HG03095 (cell line): ENCODE data around the gene DAAM1.
A peak's percentile ranks its signal among the peaks of the same experiment; 100 is the strongest.

ENCODE experiments used
- ATAC-seq: cut with Tn5 transposase; IDR thresholded peaks from one replicate; pipeline ENCODE4 v1.9.1; 2021; ENCODE audit warnings: moderate library complexity; ENCODE audit not compliant: unreplicated experiment

DAAM1 gene

DNA sequence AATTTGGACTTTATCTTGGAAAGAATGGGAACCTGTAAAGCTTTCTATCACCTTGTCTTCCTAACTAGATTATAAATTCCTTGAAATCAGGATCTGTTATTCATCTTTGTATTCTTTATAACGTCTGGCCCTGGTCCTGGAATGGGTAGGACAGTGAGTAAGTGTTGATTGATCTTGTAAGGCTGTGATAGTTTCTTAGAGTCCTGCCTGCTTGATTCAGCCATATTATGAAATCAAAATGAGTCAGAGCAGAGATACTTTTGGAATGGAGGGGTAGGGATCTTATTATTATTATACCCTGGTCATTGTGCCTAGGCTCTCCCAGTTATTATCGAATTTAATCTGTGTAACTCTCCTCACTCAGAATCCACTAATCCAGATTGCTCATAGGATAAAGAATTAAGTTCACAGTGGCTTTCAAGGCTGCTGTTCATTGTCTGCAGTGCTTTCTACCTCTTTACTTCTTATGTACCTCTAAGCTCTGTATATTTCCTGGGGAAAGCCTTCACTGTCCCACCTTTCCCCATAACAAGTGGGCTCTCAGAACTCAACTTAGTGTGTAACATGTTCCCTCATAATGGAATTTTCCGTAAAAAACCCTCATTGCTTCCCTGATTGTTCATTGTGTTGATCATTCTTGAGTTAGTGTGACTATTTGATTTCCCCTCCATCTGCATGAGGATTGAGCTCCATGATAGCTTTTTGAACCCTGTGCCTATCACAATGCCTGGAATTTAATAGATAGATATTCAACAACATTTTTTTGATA is 93.3 kb downstream of the DAAM1 start:
- no peak for ATAC-seq

DNA sequence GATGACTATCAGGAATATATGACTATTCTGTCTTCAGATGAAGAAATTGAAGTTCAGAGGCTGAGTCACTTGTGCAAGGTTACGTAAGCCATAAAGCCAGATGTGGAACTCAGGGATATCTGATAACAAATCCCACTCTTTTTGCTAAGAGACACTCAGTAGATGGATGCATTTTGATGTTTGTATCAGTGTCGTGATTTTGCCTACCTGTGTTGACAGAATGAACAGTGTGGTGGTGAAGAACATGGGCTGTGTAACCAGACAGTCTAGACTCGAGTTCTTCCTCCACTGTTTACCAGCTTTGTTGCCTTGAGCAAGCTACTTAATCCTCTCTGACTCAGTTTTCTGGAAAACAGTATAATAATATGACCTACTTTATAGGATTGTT is 93.9 kb downstream of the DAAM1 start:
- ATAC-seq: no peak

DNA sequence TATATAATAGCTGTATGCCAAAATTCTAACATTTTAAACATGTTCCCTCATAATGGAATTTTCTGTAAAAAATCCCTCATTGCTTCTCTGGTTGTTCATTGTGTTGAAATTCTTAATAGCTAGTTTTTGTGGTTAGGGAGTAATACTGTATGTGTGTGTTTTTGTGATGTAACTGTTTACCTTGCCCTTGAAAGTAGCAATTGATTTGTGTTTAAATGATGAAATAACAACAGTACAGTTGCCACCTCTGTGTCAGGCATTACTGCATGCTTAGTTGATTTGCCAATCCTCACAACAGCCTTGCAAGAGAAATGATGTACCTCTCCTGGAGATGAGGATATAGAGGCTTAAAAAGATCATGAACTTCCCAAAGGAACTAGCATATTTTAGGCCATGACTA is 94.9 kb downstream of the DAAM1 start:
- ATAC-seq: no peak

DNA sequence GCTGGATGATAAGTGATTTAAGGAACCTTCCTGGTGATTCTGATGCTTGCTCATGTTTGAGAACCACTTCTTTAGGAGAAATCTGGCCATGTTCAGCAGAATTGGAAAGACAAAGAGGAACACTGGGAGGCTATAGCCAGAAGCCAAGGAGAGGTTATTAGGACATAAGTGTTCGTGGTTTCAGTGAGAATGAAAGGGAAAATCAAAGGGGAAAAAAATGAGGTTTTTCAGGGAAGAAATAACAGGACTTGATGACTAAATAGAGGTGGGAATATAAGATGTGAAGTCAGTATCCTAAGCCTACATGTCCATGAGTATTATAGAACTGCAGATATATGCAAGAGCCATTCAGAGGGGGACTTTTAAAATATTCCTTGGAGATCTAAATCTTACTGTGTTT is 95.6 kb downstream of the DAAM1 start:
- ATAC-seq: no peak

DNA sequence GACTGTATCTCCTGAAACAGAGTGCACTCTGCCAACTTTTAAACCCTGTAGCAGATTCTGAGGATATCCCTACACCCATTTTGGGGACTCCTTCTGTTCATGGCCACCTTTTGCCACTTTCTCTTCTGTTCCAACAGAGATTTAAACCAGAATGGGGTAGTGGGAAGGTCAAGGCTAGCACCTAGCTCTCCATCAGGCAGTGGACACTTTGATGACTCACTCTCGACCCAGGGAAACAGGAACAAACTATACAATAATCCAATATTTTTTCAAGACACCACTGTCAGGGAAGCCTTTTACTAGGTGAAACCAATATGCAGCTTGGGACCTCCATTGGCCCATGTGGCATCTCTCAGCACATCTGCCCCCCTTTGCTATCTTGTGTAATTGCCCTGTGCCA is 103.6 kb downstream of the DAAM1 start:
- no peak for ATAC-seq

DNA sequence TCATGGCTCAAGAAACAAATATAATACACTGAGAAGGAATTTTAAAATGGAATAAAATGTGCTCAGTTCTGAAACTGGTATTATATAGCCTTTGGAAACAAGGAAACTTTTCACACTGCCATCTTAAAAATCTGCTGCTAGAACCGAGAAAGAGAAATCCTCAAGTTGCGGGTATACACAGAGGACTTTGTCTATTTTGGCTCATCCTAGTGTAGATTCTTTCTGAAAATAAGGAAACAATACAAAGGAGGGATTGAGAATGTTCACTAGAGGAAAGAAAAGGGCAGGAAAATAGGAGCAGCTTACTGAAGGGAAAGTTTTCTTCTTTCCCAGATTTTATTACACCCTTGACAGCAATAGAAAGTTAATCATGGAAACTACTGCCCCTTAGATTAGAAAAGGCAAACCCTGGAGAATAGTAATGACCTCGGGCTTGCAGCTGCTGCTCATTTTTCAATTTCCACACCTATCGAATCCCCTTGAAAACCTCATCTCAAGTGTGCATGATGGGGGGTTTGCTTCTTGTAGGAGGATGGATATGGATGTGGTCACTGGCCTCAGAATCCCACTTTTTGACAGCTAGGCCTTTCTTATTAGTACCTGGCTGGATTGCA is 104.6 kb downstream of the DAAM1 start:
- ATAC-seq: no peak

DNA sequence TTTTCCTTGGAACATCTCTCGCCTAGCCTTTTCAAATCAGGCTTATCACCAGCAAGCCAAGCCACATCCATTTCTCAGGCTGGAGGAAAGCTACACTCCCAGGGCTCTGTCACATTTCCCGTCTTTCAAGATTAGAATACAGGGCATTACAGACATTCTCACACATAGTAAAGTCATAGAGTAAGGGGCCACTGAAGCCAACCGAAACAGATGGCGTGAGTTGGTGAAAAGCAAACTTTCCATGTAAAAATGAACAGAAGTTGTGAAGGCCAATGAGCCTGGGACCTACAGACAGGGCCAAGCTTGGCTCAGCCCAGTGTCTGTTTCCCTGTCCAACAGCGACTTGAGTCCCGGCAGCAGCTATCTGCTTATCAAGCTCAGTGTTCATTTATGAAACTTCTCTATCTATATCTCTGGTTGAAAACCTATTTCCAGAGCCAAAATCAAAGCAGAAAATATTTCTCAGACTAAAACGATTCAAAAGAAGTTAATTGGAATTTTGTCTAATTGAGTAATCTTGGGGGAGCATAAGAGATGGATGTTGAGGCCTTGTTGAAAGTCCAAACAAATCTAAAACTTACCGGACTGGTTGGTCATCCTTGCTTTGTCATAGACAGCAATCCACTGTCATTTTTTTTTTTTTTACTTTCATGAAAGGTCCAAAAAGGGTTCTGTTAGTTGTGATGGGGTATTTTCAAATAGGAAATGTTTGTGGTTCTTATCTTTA is 105.6 kb downstream of the DAAM1 start:
- ATAC-seq: no peak

DNA sequence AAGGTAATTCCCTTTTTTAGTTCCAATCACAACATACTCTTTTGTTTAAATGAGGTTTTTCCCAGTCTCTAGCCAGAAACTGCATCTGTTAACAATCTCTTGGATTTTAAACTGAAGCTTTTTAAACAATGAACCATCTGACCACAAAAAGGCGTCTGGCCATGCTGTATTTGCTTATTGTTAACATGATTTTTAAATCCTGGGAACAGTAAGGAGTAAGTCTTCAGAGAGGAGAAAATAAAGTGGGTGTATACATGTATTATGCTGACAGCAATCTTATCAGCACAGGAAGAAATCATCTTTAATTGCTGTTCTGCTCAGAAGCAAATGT is 106.2 kb downstream of the DAAM1 start:
- no peak for ATAC-seq

DNA sequence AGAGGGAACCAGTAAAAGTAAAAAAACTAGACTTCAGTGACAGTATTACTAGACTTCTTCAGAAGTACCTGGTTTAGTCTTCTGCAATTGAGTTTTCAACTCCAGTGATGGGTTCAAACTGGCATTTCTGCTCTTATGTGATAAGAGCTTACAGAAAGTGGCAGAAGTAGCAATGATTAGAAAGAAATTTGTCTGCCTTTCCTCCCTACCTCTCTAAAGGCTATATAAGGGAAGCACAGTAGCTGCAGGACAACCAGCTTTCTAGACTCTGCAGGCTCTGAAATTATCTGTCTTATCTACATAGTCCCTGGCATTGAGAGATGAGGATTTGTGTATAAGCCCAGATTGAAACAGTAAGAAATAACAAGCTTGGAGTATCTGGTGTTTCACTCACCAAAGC is 107.5 kb downstream of the DAAM1 start:
- no peak for ATAC-seq

DNA sequence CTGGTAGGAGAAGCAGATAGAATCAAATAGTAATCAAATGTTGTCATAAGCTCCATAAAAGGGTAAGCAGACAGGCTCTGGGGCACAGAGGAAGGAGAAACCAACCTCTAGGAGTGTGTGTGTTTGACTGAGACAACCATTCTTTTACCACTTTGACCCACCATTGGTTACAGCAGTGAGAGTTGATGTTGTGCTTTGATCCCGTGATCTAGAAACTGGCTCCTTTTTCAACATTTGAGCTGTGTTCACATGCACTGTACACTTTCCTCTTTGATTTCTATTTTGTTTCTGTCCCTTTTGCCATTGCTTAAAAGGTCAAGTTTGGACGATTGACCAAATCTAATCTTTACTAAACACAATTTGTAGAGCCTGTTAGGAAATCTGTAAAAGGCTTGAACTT is 108.0 kb downstream of the DAAM1 start:
- no peak for ATAC-seq

DNA sequence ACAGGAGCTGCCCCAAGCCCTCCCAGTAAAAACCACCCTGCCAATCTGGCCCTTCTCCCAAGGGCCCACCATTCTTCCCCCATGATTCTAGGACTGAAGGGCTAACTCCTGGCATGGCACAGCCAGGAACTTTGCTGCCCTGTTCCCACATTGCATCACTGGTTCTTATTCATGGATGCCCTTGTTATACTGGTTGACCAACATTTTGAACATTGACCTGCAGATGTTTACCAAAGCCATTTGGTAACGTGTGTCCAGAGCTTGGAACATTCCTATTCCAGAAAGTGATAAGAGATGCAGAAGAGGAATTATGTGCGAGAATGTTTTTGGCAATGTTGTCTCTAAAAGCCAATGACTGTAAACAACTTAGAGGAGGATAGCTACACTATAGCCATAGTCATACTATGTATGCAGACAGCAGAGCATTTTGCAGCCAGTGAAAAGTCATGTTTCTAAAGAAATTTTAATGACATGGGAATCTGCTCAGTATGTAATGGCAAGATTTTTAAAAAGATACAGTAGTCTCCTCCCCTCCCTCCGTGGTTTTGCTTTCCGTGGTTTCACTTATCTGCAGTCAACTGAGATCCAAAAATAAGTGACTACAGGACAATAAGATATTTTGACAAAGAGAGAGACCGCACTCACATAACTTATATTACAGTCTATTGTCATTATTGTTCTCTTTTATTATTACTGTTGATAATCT is 108.8 kb downstream of the DAAM1 start:
- ATAC-seq: no peak

DNA sequence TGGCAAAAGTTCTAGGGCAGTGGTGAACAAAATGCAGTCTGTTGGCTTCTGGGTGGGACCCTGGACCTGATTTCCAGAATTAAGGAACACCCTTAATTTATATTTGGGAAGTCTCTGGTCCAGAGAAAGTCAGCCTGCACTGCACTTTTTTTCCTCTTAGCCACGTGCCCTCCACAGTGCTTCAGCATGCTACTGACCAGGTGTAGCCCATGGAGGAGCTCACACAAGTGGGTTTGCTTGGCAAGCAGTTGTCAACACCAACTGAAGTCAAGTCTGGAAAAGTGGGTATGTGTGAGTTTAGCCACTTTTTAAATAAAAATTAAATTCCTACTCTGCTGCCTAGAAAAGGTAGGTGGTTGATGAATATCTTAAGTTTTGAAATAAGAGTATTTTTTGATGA is 111.3 kb downstream of the DAAM1 start:
- ATAC-seq: no peak

DNA sequence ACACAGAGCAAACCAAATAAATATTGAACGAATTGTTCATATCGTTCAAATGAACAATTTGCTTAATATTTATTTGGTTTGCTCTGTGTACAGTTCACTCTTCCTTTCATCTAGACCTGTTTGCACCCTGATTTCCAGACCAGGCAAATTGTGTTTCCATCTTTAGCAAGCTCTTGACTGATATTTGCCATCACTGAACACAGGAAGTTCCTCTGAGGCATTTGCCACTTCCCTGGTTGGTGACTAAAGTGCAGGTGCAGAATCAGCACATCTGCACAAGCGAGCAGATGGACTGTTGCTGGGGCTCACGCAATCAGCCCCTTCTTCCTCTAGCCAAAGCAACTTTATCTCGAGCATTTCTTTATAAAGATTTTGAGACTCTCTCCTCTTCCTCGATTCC is 112.9 kb downstream of the DAAM1 start:
- peak; percentile 67 for ATAC-seq

DNA sequence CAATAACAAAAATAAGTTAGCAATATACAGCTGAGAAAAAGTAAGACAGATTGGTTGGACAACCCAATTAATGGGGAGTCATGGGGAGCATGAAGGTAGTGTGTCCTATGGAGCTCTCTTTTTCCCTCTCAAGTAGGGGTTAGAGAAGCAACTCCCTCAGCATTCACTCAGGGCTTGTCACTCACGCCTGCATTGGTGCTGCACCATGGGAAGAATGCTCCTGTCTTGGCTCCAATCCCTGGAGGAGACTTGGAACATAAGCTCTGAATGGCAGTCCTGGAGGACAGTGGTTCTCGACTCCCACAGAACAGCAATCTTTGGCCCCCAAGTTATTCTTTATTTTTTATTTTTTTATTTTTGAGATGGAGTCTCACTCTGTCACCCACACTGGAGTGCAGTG is 113.8 kb downstream of the DAAM1 start:
- ATAC-seq: no peak

DNA sequence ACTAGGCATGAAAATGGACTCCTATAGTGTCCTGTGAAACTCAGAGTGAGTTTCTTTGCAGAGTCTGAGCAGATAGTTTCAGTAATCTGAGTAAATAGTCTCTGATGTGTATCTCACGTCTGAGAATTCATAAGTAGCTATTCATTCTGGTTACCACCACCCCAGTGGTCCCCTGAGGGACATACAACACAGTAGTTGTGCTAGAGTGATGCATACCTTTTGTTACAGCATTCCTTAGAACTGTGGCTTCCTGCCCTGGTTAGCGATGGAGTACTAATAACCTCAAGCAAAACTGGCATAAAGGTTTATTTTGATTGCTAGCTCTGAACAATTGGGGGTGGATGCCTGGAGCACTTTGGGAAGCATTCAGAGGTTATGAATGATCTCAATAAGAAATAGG is 114.7 kb downstream of the DAAM1 start:
- ATAC-seq: no peak

DNA sequence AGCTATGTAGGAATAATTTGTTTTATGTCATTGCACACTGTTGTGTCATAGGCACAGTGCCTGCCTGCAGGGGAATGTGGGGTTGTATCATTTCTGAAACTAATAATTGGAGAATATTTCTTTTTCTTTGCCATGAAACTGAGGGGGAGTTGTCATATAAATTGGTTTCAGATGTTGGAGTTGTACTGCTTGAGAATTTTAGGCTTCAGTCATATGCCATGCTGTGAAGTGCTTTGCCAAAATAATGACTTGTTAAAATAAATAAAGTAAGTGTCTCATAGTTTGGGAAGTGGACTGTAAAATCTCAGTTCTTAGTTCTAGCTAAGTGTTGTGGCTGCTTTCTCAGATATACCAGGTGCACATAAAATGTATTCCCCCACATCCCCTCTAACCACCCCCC is 116.8 kb downstream of the DAAM1 start:
- no peak for ATAC-seq

DNA sequence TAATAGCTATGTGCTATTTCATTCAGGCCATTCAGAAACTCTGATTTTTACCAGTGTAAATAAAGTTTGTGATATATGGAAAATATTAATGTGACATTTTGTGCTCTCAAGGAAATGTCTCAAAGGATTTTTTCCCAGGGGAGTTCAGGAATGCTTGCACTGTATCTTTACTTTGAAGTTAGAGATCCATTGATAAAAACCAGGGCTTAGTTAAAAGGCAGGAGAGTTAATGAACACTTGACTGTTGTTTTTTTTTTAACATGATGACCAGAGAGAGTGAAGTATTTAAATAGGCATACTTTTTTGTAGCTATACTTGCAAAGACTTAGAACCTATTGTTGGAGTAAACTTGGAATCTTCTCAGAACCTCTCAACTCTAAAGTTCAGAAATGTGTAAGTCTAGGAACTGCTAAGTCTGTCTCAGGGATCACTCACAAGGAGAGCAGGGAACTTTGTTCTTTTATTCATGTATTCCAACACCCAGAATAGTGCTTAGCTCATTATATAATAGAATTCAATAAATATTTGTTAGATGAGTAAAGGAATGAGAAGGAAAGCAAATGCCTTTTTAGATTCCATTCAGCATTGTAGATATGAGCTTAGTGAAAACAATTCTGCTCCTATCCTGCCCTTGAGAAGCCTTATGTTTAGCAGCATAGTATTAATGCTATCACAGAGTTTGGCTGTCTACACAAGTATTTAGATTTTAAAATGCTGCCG is 117.5 kb downstream of the DAAM1 start:
- ATAC-seq: no peak

DNA sequence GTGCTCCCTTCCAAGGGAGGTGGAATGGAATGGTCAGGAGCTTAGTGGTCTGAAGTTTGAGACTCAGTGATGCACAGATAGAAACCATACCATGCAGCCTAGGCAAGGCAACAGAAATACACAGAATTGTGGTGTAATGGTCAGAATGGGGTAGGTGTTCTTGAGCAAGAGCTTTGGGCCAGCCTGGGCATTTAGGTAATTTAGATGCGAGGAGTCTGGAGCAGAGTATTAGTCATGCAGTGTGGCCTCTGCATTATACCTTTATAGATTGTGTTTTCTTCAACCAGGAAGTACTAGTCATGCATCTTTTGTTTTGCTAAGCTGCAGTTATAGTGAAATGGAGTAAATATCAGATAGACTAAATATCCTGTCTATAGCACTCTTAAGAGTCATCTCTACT is 118.3 kb downstream of the DAAM1 start:
- ATAC-seq: no peak

DNA sequence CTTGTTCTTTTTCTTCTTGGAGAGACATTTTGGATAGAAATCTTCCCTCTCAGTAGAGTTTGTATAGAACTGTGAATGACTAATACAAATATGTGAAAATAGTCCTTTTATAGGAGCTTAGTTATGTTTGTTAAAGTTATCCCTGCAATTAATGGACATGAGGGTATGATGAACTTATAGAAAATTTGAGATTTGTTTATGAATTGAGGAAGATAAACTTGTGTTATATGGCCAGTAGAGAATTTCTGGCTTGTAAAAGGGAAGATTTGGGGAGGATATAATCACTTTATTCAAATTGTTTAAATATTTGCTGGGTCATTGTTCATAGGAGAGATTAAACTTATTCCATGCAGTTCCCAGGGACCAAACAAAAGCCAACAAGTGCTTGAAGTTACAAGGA is 119.6 kb downstream of the DAAM1 start:
- no peak for ATAC-seq

DNA sequence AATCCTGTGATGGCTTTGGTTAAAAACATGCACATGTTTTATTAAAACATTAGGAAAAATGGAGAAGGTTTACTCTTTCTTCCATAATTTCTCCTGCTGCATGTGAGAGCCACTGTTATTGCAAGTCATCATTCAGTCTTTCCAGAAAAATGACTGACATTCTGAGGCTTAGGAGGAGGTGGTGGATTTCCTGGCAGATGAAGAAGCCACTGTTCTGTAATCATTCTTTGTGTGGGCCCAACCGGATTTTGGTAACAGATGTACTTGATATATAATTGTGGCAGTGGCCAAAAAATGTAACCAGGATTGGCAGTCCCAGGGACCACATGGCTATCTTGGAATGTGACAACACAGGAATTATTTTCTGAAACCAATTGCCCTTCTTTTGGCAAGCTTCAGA is 120.2 kb downstream of the DAAM1 start:
- ATAC-seq: no peak

DNA sequence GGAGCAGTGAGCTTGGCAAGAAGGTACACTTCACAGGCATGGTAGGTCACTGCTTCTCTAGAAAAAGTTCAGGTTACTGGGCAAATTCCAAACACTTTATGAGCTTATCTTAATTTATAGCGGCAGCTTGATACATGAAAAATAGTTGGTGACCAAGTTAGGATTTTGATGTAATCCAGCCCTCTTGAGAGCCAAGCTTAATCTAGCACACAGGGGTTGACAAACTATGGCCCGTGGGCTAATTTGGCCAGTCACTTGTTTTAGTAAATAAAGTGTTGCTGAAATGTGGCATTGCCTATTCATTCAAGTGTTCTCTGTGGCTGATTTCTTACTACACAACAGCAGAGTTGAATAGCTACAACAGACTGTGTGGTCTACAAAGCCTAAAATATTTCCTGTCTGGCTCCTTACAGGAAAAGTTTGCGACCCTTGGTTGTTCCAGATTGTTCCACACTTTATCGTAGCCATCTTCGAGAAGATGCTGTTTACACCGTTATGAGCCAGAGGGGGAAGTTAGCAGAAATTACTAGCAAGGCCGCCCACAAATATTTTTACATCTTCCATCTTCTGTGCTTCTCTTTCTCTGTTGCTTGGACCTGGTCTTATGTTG is 120.9 kb downstream of the DAAM1 start:
- no peak for ATAC-seq
